Occipital lobe (tissue), 2 donors: ENCODE measurements around the gene GALNT17. TPM values are rescaled to one million over a fixed set of nuclear protein-coding genes. Genes with fewer than 3 reads are reported as not detected.

Source experiments
- DNase-seq: peaks from one replicate; lab custom pipeline; 2025; lab: John Stamatoyannopoulos, UW
- total RNA-seq: library from RNA; depleted of rRNA; stranded (reverse); fragments of >200 nt; gene quantifications from one replicate; pipeline ENCODE4 v1.2.3, GENCODE V29; 2014

GALNT17 gene
- total RNA-seq, 1 donor from 2014 or later, result 13.3 TPM

- DNase-seq, result no peak
These were observed 149.3 kb downstream of the GALNT17 start for GRCh38 chr7:71281261-71281660.

- DNase-seq, result no peak
These were observed 151.9 kb downstream of the GALNT17 start for GRCh38 chr7:71283802-71284201.

- DNase-seq, result no peak
These were observed 153.7 kb downstream of the GALNT17 start for GRCh38 chr7:71285571-71286145.

GRCh38 chr7:71286336-71286735, 154.4 kb downstream of the GALNT17 start:
- no peak for DNase-seq

- DNase-seq, result no peak
These were observed 155.0 kb downstream of the GALNT17 start for GRCh38 chr7:71286924-71287323.

GRCh38 chr7:71290452-71290851, 158.5 kb downstream of the GALNT17 start:
- DNase-seq, result no peak

- no peak for DNase-seq
These were observed 166.4 kb downstream of the GALNT17 start for GRCh38 chr7:71298378-71298777.

- DNase-seq, result no peak
These were observed 168.1 kb downstream of the GALNT17 start for GRCh38 chr7:71300086-71300485.

- no peak for DNase-seq
These were observed 168.7 kb downstream of the GALNT17 start for GRCh38 chr7:71300603-71301002.

GRCh38 chr7:71301167-71301566, 169.2 kb downstream of the GALNT17 start:
- DNase-seq, result no peak

GRCh38 chr7:71303566-71303965, 171.6 kb downstream of the GALNT17 start:
- no peak for DNase-seq

GRCh38 chr7:71308096-71308495, 176.2 kb downstream of the GALNT17 start:
- peak; percentile 63 for DNase-seq

- peak; percentile 33 for DNase-seq
These were observed 179.6 kb downstream of the GALNT17 start for GRCh38 chr7:71311576-71311975.

- DNase-seq, result no peak
These were observed 181.0 kb downstream of the GALNT17 start for GRCh38 chr7:71312755-71313490.

GRCh38 chr7:71313553-71313952, 181.6 kb downstream of the GALNT17 start:
- no peak for DNase-seq

GRCh38 chr7:71320916-71321315, 189.0 kb downstream of the GALNT17 start:
- DNase-seq, result no peak

GRCh38 chr7:71322201-71322600, 190.3 kb downstream of the GALNT17 start:
- DNase-seq, result no peak

GRCh38 chr7:71323726-71324125, 191.8 kb downstream of the GALNT17 start:
- DNase-seq, result no peak

- no peak for DNase-seq
These were observed 193.2 kb downstream of the GALNT17 start for GRCh38 chr7:71325151-71325550.

- DNase-seq, result no peak
These were observed 194.7 kb downstream of the GALNT17 start for GRCh38 chr7:71326595-71326994.

- DNase-seq, result no peak
These were observed 196.0 kb downstream of the GALNT17 start for GRCh38 chr7:71327946-71328345.

- DNase-seq, result no peak
These were observed 197.2 kb downstream of the GALNT17 start for GRCh38 chr7:71329030-71329660.

- DNase-seq, result no peak
These were observed 200.3 kb downstream of the GALNT17 start for GRCh38 chr7:71332207-71332606.
